Measurements from ENCODE around the gene FBXO36. TPM values are rescaled to one million over a fixed set of nuclear protein-coding genes. Genes with fewer than 3 reads are reported as not detected.

Gene FBXO36
- total and polyA plus RNA-seq, 2 of the 8 experiments (the other 6 are each of a cell fraction or from before 2014, with no cell fraction given) = 3.4 TPM

GRCh38 chr2:229952256-229952835, 30.0 kb downstream of the FBXO36 start (continued):
- TF ChIP-seq, protein P1, sequence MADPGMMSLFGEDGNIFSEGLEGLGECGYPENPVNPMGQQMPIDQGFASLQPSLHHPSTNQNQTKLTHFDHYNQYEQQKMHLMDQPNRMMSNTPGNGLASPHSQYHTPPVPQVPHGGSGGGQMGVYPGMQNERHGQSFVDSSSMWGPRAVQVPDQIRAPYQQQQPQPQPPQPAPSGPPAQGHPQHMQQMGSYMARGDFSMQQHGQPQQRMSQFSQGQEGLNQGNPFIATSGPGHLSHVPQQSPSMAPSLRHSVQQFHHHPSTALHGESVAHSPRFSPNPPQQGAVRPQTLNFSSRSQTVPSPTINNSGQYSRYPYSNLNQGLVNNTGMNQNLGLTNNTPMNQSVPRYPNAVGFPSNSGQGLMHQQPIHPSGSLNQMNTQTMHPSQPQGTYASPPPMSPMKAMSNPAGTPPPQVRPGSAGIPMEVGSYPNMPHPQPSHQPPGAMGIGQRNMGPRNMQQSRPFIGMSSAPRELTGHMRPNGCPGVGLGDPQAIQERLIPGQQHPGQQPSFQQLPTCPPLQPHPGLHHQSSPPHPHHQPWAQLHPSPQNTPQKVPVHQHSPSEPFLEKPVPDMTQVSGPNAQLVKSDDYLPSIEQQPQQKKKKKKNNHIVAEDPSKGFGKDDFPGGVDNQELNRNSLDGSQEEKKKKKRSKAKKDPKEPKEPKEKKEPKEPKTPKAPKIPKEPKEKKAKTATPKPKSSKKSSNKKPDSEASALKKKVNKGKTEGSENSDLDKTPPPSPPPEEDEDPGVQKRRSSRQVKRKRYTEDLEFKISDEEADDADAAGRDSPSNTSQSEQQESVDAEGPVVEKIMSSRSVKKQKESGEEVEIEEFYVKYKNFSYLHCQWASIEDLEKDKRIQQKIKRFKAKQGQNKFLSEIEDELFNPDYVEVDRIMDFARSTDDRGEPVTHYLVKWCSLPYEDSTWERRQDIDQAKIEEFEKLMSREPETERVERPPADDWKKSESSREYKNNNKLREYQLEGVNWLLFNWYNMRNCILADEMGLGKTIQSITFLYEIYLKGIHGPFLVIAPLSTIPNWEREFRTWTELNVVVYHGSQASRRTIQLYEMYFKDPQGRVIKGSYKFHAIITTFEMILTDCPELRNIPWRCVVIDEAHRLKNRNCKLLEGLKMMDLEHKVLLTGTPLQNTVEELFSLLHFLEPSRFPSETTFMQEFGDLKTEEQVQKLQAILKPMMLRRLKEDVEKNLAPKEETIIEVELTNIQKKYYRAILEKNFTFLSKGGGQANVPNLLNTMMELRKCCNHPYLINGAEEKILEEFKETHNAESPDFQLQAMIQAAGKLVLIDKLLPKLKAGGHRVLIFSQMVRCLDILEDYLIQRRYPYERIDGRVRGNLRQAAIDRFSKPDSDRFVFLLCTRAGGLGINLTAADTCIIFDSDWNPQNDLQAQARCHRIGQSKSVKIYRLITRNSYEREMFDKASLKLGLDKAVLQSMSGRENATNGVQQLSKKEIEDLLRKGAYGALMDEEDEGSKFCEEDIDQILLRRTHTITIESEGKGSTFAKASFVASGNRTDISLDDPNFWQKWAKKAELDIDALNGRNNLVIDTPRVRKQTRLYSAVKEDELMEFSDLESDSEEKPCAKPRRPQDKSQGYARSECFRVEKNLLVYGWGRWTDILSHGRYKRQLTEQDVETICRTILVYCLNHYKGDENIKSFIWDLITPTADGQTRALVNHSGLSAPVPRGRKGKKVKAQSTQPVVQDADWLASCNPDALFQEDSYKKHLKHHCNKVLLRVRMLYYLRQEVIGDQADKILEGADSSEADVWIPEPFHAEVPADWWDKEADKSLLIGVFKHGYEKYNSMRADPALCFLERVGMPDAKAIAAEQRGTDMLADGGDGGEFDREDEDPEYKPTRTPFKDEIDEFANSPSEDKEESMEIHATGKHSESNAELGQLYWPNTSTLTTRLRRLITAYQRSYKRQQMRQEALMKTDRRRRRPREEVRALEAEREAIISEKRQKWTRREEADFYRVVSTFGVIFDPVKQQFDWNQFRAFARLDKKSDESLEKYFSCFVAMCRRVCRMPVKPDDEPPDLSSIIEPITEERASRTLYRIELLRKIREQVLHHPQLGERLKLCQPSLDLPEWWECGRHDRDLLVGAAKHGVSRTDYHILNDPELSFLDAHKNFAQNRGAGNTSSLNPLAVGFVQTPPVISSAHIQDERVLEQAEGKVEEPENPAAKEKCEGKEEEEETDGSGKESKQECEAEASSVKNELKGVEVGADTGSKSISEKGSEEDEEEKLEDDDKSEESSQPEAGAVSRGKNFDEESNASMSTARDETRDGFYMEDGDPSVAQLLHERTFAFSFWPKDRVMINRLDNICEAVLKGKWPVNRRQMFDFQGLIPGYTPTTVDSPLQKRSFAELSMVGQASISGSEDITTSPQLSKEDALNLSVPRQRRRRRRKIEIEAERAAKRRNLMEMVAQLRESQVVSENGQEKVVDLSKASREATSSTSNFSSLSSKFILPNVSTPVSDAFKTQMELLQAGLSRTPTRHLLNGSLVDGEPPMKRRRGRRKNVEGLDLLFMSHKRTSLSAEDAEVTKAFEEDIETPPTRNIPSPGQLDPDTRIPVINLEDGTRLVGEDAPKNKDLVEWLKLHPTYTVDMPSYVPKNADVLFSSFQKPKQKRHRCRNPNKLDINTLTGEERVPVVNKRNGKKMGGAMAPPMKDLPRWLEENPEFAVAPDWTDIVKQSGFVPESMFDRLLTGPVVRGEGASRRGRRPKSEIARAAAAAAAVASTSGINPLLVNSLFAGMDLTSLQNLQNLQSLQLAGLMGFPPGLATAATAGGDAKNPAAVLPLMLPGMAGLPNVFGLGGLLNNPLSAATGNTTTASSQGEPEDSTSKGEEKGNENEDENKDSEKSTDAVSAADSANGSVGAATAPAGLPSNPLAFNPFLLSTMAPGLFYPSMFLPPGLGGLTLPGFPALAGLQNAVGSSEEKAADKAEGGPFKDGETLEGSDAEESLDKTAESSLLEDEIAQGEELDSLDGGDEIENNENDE (IDR thresholded peaks at IDR 0.05; ENCODE audit: insufficient replicate concordance, low read length) = peak; percentile 34
- no peak for TF ChIP-seq TAF1 (IDR thresholded peaks at IDR 0.05; ENCODE audit: low read depth, low read length)
- TF ChIP-seq SIN3A (conservative IDR thresholded peaks at IDR 0.05 in 1 of 2, IDR thresholded peaks at IDR 0.05 in 1 of 2; ENCODE audit: low read depth in 1 of 2, low read length in 2 of 2) = no peak
- TF ChIP-seq POLR2AphosphoS5 (IDR thresholded peaks at IDR 0.05; ENCODE audit: low read depth, low read length) = no peak
- TF ChIP-seq MAFK (IDR thresholded peaks at IDR 0.05; ENCODE audit: low read depth, low read length) = no peak
- no peak for TF ChIP-seq GABPA (IDR thresholded peaks at IDR 0.05; ENCODE audit: borderline replicate concordance, insufficient read depth, low read length)
- no peak for TF ChIP-seq CHD2 (IDR thresholded peaks at IDR 0.05; ENCODE audit: low read length)
- no peak for TF ChIP-seq CREB1 (IDR thresholded peaks at IDR 0.05)
- TF ChIP-seq SIX5 (IDR thresholded peaks at IDR 0.05; ENCODE audit: low read depth, low read length) = no peak
- TF ChIP-seq BACH1 (IDR thresholded peaks at IDR 0.05; ENCODE audit: low read length) = no peak
- TF ChIP-seq BRCA1 (IDR thresholded peaks at IDR 0.05; ENCODE audit: low read depth, low read length) = no peak
- no peak for TF ChIP-seq BCL11A (IDR thresholded peaks at IDR 0.05; ENCODE audit: low read depth in 2 of 2, low read length in 2 of 2)
- no peak for TF ChIP-seq TBP (IDR thresholded peaks at IDR 0.05; ENCODE audit: low read depth, low read length)
